NCI-H1417 (cell line): ENCODE data around the gene MIER1.
"Not testable (repeated sequence)": the region's sequence is repeated elsewhere in the genome, so short reads cannot be mapped to it uniquely, and the experiment has no call there.

Experiments
- DNase-seq, 3 experiments: peaks; one replicate each; lab custom pipeline; 2025; lab: John Stamatoyannopoulos, UW

MIER1 gene

GRCh38 chr1:66924756-66925557 lies at the start of gene MIER1, which contains the start of gene DNAI4:
MIER1 (plus strand) TSS chr1:66924990; CDS start chr1:66925029, 39 bp downstream.
DNAI4 (minus strand) TSS chr1:66924856; CDS start chr1:66924831, 25 bp downstream.
- peak; percentile 98 to 99 (median 99) for DNase-seq

GRCh38 chr1:66876664-66877063 lies 48.1 kb upstream of the MIER1 start:
- DNase-seq, result no peak

GRCh38 chr1:66889030-66889429 lies 35.8 kb upstream of the MIER1 start:
- DNase-seq, result no peak

- DNase-seq, result no peak
Observed at GRCh38 chr1:66890621-66891020, 34.2 kb upstream of the MIER1 start.

- no peak for DNase-seq
Observed at GRCh38 chr1:66893712-66894111, 31.1 kb upstream of the MIER1 start.

GRCh38 chr1:66915203-66915602 lies 9.6 kb upstream of the MIER1 start:
- DNase-seq, result not testable (repeated sequence)

GRCh38 chr1:66916320-66916719 lies 8.5 kb upstream of the MIER1 start:
- DNase-seq, result no peak

GRCh38 chr1:66917476-66917875 lies 7.3 kb upstream of the MIER1 start:
- DNase-seq, result no peak

- no peak for DNase-seq
Observed at GRCh38 chr1:66919063-66919462, 5.7 kb upstream of the MIER1 start.

GRCh38 chr1:66919828-66920227 lies 5.0 kb upstream of the MIER1 start:
- DNase-seq, result no peak

- no peak for DNase-seq
Observed at GRCh38 chr1:66920543-66920942, 4.2 kb upstream of the MIER1 start.

- DNase-seq, result no peak
Observed at GRCh38 chr1:66925558-66925910, 744 bp downstream of the MIER1 start.

GRCh38 chr1:66925944-66926343 lies 1.2 kb downstream of the MIER1 start:
- DNase-seq, result peak; percentile 49 to 70 (median 49)

GRCh38 chr1:66927528-66927927 lies 2.7 kb downstream of the MIER1 start:
- no peak for DNase-seq

- peak in 1 of 3 experiments; percentile 40 for DNase-seq
Observed at GRCh38 chr1:66929146-66929688, 4.4 kb downstream of the MIER1 start.

- DNase-seq, result no peak
Observed at GRCh38 chr1:66929691-66929998, 4.9 kb downstream of the MIER1 start.

- peak; percentile 96 to 97 (median 96) for DNase-seq
Observed at GRCh38 chr1:66929999-66930822, 5.4 kb downstream of the MIER1 start.

- DNase-seq, result no peak
Observed at GRCh38 chr1:66930823-66931174, 6.0 kb downstream of the MIER1 start.

GRCh38 chr1:66931590-66931989 lies 6.8 kb downstream of the MIER1 start:
- peak; percentile 16 to 41 (median 28) for DNase-seq

- DNase-seq, result peak in 1 of 3 experiments; percentile 39
Observed at GRCh38 chr1:66932291-66932690, 7.5 kb downstream of the MIER1 start.

- peak in 2 of 3 experiments; percentile 13 to 25 for DNase-seq
Observed at GRCh38 chr1:66933887-66934700, 9.3 kb downstream of the MIER1 start.
